HG02973 (cell line): Measurements from ENCODE around the gene BTRC.

Source experiments
- ATAC-seq: cut with Tn5 transposase; IDR thresholded peaks from one replicate; pipeline ENCODE4 v1.9.1; 2021; ENCODE audit warnings: moderate library complexity; ENCODE audit not compliant: unreplicated experiment

Gene BTRC

DNA sequence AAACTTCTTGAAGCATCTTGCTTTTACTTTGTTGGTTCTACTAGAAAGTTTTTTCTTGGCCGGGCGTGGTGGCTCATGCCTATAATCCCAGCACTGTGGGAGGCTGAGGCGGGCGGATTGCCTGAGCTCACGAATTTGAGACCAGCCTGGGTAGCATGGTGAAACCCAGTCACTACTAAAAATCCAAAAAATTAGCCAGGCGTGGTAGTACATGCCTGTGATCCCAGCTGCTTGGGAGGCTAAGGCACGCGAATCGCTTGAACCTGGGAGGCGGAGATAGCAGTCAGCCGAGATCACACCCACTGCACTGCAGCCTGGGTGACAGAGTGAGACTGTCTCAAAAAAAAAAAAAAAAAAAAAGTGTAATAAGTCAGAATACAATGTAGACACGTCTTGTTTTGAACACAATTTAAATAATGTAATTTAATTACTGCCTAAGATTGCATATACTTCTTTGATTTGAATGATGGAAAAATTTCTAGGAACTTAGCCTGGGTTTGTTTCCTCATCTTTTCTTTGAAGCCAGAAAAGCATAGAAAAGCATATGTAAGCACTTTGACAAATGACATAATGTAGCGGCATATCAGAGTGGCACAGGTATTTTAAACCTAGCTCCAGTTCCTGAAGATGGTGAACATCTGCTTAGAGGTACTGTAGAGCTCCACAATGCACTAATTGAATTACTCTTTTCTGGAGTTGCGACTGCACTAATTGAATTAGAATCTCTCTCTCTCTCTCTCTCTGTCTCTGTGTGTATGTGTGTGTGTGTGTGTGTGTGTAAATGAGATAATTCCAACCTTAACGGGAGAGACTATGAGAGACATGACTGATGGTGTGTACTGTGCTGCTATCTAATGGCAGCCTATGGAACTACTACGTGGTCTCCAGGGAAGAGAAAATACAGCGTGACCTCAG lies 87.8 kb downstream of the BTRC start:
- no peak for ATAC-seq

- ATAC-seq = no peak
These were observed 88.5 kb downstream of the BTRC start for GRCh38 chr10:101442456-101442800.

- ATAC-seq = no peak
These were observed 90.3 kb downstream of the BTRC start for GRCh38 chr10:101444058-101444898.

DNA sequence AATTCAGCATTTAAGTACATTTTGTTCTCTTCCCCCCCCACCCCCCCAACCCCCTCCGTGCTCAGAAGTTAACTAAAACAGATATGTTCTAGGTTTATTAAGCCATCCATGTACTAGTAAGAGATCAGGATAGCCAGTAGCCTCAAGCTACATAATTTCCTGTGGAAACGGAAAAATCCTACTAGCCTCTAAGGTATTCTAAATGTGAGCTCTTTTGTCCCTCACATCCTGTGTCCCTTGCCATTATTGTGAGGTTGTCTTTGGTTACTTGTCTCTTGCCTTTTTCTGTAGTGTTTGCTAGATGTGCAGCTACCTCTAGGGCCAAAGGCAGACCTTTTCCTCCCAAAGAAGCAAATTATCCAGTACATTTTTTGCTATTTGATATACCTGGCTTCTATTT lies 92.1 kb downstream of the BTRC start:
- no peak for ATAC-seq

DNA sequence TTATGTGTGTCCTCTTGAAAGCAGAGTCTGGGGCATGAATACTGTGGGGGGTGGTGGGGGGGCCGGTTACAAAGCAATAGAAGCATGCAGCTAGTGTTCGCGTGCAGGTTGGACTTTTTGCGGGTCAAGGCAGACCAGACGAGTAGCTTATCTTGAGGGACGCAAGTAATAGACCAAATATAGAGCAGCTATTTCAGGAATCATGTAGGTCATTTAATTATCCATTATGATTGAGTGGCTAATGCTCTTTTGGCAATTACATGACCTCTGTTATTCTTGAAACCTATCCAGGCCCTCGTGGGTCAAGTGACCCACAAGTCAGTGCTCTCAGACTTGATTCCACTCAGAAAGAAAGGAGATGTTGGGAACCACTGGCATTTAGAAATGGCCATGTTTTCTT lies 93.0 kb downstream of the BTRC start:
- ATAC-seq = no peak

DNA sequence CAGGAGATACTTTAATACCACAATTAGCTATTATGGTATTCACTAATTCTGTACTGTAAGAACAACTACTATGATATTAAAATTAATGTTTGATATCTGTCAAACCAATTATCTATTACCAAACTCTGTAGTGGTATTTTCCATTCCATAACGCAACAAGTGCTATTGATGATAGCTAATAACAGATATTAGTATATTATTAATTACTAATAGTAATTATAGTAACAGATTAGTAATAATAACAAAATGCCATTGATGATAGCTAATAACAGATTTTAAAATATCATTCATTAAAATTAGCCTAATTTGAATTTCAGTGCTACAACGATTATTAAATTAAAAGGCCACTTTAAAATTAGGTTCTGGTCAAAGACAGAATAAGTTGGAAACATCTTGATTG lies 93.5 kb downstream of the BTRC start:
- ATAC-seq = no peak

DNA sequence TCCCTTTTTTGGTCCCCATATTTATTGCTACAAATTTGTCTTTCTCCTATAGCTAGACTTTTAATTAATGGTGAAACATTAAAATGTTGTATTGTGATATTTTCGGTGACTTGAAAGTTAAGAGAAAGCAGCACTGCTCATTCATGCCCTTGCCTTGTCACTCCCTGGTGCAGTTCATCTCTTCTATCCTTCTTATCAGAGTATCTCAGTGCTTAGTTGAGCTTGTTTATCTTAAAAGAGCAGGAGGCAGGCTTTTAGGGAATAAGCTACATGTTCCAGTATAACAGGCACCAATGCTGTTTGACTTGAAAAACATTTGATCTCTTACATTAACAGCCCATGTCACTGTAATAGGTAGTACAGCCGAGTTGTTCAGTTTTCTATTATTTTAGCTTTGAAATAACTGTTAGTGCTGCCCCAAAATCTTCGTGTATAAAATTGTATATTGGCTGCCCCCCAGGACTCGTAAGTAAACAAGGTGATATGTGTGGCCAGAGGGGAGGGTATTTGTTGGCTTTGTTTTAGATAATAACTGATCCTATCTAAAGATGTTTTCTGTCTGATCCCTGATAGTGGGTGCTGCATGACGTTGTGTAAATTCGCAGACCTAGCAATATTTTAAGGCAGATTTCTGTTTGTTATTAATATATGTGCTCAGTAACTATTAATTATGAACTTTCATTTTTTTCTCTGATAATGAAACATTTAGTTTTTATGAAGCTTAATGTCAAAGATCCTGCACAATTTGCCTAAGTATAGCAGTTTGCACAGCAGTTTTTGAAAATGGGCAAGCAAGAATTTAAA lies 96.5 kb downstream of the BTRC start:
- ATAC-seq = no peak

- no peak for ATAC-seq
These were observed 97.3 kb downstream of the BTRC start for GRCh38 chr10:101451261-101451660.

GRCh38 chr10:101451667-101452069 lies 97.7 kb downstream of the BTRC start:
- no peak for ATAC-seq

- ATAC-seq = no peak
These were observed 98.2 kb downstream of the BTRC start for GRCh38 chr10:101452176-101452575.

- no peak for ATAC-seq
These were observed 98.6 kb downstream of the BTRC start for GRCh38 chr10:101452593-101452992.

GRCh38 chr10:101453318-101453717 lies 99.4 kb downstream of the BTRC start:
- ATAC-seq = no peak

DNA sequence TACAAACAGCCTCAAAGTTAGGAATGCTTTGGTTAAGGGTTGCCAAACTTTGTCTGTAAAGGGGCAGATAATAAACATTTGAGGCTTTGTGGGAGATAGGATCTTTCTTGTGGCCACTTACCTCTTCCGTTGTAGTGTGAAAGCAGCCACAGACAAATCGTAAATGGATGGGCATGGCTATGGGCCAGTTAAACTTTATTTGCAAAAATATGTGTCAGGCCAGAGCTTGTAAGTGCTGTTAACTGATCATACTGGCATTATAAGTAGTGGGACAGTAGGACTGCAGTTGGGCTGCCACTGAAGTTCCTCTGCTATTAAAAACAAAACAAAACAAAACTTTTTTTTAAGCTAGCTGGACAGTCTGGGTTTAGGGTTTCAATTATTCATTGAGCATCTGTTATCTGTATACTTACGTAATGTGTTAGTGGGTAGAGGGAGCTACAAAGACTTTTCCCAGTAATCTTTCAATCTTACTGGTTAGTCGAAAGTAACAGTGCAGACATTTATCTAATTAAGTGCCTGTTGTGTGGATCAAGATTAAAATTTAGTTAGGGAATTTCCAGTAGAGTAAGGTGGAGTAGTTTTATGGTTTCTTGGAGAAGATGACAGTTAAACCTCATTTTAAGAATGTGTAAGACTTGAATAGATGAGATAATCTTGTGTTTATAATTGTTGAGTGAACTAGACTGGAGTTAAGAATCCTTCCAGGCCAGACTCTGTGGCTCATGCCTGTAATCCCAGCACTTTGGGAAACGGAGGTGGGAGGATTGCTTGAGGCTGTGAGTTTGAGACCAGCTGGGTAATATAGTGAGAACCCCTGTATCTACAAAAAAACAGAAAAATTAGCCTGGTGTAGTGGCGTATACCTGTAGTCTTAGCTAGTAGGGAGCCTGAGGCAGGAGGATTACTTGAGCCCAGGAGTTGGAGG lies 100.1 kb downstream of the BTRC start:
- ATAC-seq = no peak

GRCh38 chr10:101458869-101459268 lies 104.9 kb downstream of the BTRC start:
- ATAC-seq = no peak

GRCh38 chr10:101464082-101464481 lies 110.1 kb downstream of the BTRC start:
- ATAC-seq = no peak

GRCh38 chr10:101464599-101464998 lies 110.6 kb downstream of the BTRC start:
- ATAC-seq = no peak

DNA sequence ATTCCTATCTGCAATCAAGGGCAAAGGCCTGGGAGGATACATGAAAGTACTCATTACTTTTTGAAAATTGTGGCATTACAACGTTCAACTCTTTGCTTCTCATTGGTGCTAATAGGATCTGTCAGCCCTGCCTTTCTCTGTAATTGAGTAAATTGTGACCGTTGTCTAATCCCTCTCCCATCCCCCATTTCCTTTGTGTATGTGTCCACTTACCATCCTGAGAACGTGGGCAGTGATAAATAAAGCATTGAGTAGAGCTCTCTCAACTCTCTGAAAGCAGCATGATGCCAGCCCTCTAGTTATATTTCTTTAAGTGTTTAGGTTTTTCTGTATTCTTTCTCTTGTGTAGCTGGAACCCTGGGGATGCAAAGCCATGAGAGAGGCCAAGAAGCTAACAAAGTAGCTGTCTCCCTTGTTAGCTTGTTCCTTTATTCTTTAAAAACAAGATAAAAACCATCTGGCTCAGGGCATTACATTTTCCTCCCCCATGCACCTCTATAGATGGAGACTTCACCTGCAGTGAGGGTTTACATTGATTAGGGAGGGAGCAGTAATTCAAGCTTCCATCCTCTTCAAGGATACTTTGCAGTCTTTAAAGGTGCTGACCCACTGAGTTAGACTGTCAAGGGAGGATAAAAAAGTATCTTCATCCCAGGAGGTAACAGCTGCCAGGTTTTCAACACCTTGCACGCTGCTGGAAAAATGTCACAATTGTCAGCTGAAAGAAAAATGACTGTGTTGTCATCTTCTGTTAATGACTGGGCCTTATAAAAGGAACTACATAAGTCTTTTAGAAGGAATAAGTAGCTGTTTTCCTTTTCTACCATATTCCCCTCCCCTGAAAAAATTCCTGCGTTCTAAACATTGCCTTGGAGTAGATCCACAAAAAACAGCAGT lies 112.3 kb downstream of the BTRC start:
- no peak for ATAC-seq

- ATAC-seq = no peak
These were observed 113.4 kb downstream of the BTRC start for GRCh38 chr10:101467286-101467770.

DNA sequence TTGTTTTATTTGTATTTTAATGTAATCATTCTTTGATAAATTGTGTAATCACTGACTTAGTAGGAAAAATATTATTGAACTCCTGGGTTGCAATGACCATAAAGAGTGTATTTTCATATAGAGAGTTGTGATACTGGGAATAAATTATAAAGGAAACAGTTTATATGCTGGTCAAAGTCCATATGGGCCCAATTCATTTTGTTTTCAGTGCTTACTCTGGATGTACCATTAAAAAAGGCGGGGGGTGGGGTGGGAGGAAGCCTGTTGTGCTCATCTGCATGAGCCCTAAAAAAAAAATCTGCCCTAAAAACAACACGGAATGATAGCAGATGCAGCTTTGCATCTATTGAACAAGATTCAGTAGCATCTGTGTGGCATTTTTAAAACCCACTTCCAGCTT lies 114.2 kb downstream of the BTRC start:
- no peak for ATAC-seq
